Dermis blood vessel endothelial cell (primary cell): ENCODE measurements around the gene MYPN. TPM values are rescaled to one million over a fixed set of nuclear protein-coding genes. Genes with fewer than 3 reads are reported as not detected.
"Not testable (repeated sequence)": the region's sequence is repeated elsewhere in the genome, so short reads cannot be mapped to it uniquely, and the experiment has no call there.

ENCODE experiments used
- DNase-seq: peaks from one replicate; pipeline ENCODE4 v3.0.0; 2010
- total RNA-seq: library from RNA; depleted of rRNA; stranded (reverse); fragments of >200 nt; gene quantifications from 2 replicates; pipeline ENCODE4 v1.2.3, GENCODE V29; 2014

The MYPN gene
- total RNA-seq, 1 donor from 2014 or later, result not detected

- peak; percentile 78 for DNase-seq
These were observed 122.0 kb downstream of the MYPN start for GRCh38 chr10:68231106-68231816.

GRCh38 chr10:68231817-68232251 is 122.5 kb downstream of the MYPN start, which contains the start of gene ATOH7:
ATOH7 (minus strand) TSS chr10:68232113; CDS start chr10:68231677, 436 bp downstream.
- DNase-seq, result no peak

- DNase-seq, result no peak
These were observed 123.8 kb downstream of the MYPN start for GRCh38 chr10:68233046-68233445.

- no peak for DNase-seq
These were observed 125.8 kb downstream of the MYPN start for GRCh38 chr10:68235111-68235510.

GRCh38 chr10:68235581-68235980 is 126.3 kb downstream of the MYPN start:
- DNase-seq, result no peak

GRCh38 chr10:68237173-68237572 is 127.9 kb downstream of the MYPN start:
- DNase-seq, result no peak

- no peak for DNase-seq
These were observed 129.1 kb downstream of the MYPN start for GRCh38 chr10:68238371-68238770.

- no peak for DNase-seq
These were observed 129.8 kb downstream of the MYPN start for GRCh38 chr10:68239069-68239468.

- no peak for DNase-seq
These were observed 130.4 kb downstream of the MYPN start for GRCh38 chr10:68239596-68240150.

- no peak for DNase-seq
These were observed 132.8 kb downstream of the MYPN start for GRCh38 chr10:68242051-68242450.

GRCh38 chr10:68246397-68246796 is 137.1 kb downstream of the MYPN start:
- DNase-seq, result not testable (repeated sequence)

- DNase-seq, result no peak
These were observed 138.6 kb downstream of the MYPN start for GRCh38 chr10:68247931-68248330.

GRCh38 chr10:68249297-68249696 is 140.0 kb downstream of the MYPN start:
- no peak for DNase-seq

GRCh38 chr10:68251151-68251550 is 141.9 kb downstream of the MYPN start:
- no peak for DNase-seq

GRCh38 chr10:68251625-68252495 is 142.6 kb downstream of the MYPN start:
- no peak for DNase-seq

GRCh38 chr10:68253346-68253745 is 144.1 kb downstream of the MYPN start:
- no peak for DNase-seq

- no peak for DNase-seq
These were observed 152.0 kb downstream of the MYPN start for GRCh38 chr10:68261132-68261856.

Other genes with a start within 250 kb of the MYPN start
- gene SIRT1, start 224.8 kb upstream of the MYPN start, total RNA-seq, result 11.7 and 14.9 TPM in 2 replicates
- 51.7 and 73.9 TPM in 2 replicates for gene HERC4, start 34.2 kb upstream of the MYPN start, total RNA-seq
- not detected in 2 replicates for gene ATOH7, start 122.6 kb downstream of the MYPN start, total RNA-seq
- gene HNRNPH3, start 222.6 kb downstream of the MYPN start, total RNA-seq, result 19.2 and 40.1 TPM in 2 replicates
- 3.1 and 4.4 TPM in 2 replicates for gene PBLD, start 223.4 kb downstream of the MYPN start, total RNA-seq